ENCODE results near the gene MUC5AC.

DNA sequence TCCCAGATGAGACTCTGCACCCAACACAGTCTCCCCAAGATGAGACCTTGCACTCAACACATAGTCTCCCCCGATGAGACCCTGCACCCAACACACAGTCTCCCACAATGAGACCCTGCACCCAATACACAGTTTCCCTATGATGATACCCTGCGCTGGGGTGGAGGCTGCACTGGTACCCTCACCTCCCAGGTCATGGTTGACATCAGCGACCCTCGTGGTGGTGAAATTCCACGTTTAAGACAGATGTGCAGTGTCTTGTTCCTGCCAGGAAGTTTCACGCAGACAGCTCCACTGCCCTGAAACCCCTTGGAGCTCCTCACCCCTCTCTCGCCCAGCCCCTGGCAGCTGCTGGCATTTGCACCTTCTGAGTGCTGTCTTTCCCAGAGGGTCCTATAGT lies 9.5 kb downstream of the MUC5AC start:
- TF ChIP-seq, protein P1, sequence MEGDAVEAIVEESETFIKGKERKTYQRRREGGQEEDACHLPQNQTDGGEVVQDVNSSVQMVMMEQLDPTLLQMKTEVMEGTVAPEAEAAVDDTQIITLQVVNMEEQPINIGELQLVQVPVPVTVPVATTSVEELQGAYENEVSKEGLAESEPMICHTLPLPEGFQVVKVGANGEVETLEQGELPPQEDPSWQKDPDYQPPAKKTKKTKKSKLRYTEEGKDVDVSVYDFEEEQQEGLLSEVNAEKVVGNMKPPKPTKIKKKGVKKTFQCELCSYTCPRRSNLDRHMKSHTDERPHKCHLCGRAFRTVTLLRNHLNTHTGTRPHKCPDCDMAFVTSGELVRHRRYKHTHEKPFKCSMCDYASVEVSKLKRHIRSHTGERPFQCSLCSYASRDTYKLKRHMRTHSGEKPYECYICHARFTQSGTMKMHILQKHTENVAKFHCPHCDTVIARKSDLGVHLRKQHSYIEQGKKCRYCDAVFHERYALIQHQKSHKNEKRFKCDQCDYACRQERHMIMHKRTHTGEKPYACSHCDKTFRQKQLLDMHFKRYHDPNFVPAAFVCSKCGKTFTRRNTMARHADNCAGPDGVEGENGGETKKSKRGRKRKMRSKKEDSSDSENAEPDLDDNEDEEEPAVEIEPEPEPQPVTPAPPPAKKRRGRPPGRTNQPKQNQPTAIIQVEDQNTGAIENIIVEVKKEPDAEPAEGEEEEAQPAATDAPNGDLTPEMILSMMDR (IDR thresholded peaks at IDR 0.05; ENCODE audit: borderline replicate concordance, extremely low read depth, low read length, poor library complexity, severe bottlenecking), result no peak
- TF ChIP-seq EZH2 (IDR thresholded peaks at IDR 0.05; ENCODE audit: borderline replicate concordance, low read depth, low read length, severe bottlenecking), result no peak

Data from DND-41 (cell line).